ENCODE data around the gene VAV1. TPM values are rescaled to one million over a fixed set of nuclear protein-coding genes. Genes with fewer than 3 reads are reported as not detected.

The VAV1 gene
- total and polyA plus RNA-seq, 2 of the 13 experiments (the other 11 are each of a cell fraction or from before 2014, with no cell fraction given): not detected

DNA sequence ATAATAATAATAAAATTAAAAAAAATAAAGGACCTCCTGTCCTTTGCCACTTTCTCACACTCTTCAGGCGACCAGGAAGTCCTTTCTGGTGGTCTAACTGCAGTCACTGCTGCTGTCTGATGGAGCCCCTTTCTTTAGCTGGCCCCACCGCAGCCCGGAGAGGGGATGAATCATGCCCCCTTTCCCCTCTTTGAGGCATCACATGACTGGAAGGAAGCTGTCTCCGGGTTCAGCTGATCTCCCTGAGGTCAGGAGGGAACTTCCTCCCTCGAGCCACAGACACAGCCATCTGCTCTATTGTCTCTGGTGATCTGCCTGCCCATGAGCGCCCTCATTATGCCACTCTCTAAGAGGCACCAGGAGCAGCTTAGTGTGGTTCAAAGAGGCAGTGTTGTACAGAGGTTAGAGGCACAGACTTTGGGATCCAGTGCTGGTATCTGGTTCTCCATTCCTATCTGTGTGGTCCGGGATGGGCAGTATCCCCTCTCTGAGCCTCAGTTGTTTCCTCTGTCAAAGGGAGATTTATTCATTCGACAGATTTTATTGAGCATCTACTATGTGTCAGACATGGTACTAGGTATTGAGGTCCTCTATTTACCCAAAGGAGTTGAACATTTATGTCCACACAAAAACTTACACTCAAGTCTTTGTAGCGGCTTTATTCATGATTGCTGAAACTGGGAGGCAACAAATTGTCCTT is 30.0 kb downstream of the VAV1 start (continued):
- TF ChIP-seq MAF1 (CRISPR knock-in tag; IDR thresholded peaks at IDR 0.05; ENCODE audit: borderline replicate concordance): no peak
- TF ChIP-seq KAT2B (IDR thresholded peaks at IDR 0.05; ENCODE audit: borderline replicate concordance, low read depth, low read length): no peak
- TF ChIP-seq, protein P1, sequence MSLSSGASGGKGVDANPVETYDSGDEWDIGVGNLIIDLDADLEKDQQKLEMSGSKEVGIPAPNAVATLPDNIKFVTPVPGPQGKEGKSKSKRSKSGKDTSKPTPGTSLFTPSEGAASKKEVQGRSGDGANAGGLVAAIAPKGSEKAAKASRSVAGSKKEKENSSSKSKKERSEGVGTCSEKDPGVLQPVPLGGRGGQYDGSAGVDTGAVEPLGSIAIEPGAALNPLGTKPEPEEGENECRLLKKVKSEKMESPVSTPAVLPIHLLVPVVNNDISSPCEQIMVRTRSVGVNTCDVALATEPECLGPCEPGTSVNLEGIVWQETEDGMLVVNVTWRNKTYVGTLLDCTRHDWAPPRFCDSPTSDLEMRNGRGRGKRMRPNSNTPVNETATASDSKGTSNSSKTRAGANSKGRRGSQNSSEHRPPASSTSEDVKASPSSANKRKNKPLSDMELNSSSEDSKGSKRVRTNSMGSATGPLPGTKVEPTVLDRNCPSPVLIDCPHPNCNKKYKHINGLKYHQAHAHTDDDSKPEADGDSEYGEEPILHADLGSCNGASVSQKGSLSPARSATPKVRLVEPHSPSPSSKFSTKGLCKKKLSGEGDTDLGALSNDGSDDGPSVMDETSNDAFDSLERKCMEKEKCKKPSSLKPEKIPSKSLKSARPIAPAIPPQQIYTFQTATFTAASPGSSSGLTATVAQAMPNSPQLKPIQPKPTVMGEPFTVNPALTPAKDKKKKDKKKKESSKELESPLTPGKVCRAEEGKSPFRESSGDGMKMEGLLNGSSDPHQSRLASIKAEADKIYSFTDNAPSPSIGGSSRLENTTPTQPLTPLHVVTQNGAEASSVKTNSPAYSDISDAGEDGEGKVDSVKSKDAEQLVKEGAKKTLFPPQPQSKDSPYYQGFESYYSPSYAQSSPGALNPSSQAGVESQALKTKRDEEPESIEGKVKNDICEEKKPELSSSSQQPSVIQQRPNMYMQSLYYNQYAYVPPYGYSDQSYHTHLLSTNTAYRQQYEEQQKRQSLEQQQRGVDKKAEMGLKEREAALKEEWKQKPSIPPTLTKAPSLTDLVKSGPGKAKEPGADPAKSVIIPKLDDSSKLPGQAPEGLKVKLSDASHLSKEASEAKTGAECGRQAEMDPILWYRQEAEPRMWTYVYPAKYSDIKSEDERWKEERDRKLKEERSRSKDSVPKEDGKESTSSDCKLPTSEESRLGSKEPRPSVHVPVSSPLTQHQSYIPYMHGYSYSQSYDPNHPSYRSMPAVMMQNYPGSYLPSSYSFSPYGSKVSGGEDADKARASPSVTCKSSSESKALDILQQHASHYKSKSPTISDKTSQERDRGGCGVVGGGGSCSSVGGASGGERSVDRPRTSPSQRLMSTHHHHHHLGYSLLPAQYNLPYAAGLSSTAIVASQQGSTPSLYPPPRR (CRISPR knock-in tag; IDR thresholded peaks at IDR 0.05; ENCODE audit: borderline replicate concordance): no peak

DNA sequence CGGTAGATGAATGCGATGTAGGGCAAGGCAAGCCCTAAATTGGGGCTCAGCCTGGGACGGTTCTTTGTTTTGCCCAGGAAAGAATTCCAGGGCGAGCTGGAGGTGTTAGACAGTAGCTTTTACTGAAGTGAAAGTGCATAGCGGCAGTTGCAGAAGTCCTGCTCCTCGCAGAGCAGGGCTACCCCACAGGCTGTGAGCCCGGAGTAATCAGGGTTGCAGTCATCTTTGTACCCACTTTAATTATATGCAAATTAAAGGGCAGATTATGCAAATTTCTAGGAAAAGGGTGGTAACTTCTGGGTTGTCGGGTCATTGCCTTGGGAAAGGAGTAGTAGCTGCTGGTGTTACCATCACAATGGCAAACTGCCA is 30.5 kb downstream of the VAV1 start:
- DNase-seq (ENCODE audit: low spot score) (no peak), ATAC-seq (no peak), FAIRE-seq (no peak)
- ChIA-PET POLR2A (no interaction called here), CTCF (ENCODE audit: low intra/inter-chr PET ratio, low total read pairs) (no interaction called here)
- H3K9me3 ChIP-seq (ENCODE audit: low read length): no peaks in the 10 kb centered on the region
- WGBS (ENCODE audit: low lambda C conversion rate): 45% methylated on average over 8 of the region's 8 CpGs
- no peaks in the 10 kb centered on the region for H4K20me1 ChIP-seq (ENCODE audit: insufficient read depth, low read length)
- H2AFZ ChIP-seq (ENCODE audit: low read length): no peak overlapping the region
- peaks cover 0 to 12% of the 10 kb centered on the region in 2 experiments; a peak in 3 of 5 replicates for H3K27me3 ChIP-seq (ENCODE audit: control insufficient read depth in 1 of 2, insufficient read depth in 2 of 2, low read length in 2 of 2)
- H3K36me3 ChIP-seq (replicated peaks in 1 of 2; ENCODE audit: control insufficient read depth in 1 of 2, insufficient read depth in 2 of 2, low read length in 2 of 2): no peaks in the 10 kb centered on the region
- H3K4me3 ChIP-seq (replicated peaks in 1 of 3; ENCODE audit: insufficient read depth in 1 of 3, low read depth in 2 of 3, low read length in 3 of 3): no peak overlapping the region
- H3K79me2 ChIP-seq (ENCODE audit: insufficient read depth, low read length): no peaks in the 10 kb centered on the region
- no peak overlapping the region for H3K9ac ChIP-seq (ENCODE audit: insufficient read depth, low read depth, low read length)
- H3K4me2 ChIP-seq (ENCODE audit: low read depth, low read length): no peak overlapping the region
- H3K27ac ChIP-seq (ENCODE audit: extremely low read length, insufficient read depth, low read length): no peak overlapping the region
- BruUV-seq (replicated peaks): no TSS peak
- intact Hi-C loops (cut with micrococcal nuclease; ENCODE audit: unreplicated experiment) (no loop called here), in situ Hi-C loops (cut with HindIII; ENCODE audit: extremely low pct_ligation_motif_present, low pct_unique_long_range_greater_than_20kb) (no loop called here)
- peaks cover 13% of the 10 kb centered on the region for H3K4me1 ChIP-seq (ENCODE audit: insufficient read depth, low read length)
- TF ChIP-seq ZNF530 (CRISPR knock-in tag; IDR thresholded peaks at IDR 0.05; ENCODE audit: low read depth): no peak
- TF ChIP-seq, protein P2, sequence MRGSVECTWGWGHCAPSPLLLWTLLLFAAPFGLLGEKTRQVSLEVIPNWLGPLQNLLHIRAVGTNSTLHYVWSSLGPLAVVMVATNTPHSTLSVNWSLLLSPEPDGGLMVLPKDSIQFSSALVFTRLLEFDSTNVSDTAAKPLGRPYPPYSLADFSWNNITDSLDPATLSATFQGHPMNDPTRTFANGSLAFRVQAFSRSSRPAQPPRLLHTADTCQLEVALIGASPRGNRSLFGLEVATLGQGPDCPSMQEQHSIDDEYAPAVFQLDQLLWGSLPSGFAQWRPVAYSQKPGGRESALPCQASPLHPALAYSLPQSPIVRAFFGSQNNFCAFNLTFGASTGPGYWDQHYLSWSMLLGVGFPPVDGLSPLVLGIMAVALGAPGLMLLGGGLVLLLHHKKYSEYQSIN (CRISPR knock-in tag; IDR thresholded peaks at IDR 0.05; ENCODE audit: borderline replicate concordance): no peak
- no peak for TF ChIP-seq ZNF614 (CRISPR knock-in tag; IDR thresholded peaks at IDR 0.05; ENCODE audit: borderline replicate concordance)
- no peak for TF ChIP-seq BCL6 (CRISPR knock-in tag; IDR thresholded peaks at IDR 0.05)
- TF ChIP-seq ZNF816 (CRISPR knock-in tag; IDR thresholded peaks at IDR 0.05; ENCODE audit: borderline replicate concordance): no peak
- no peak for TF ChIP-seq MAZ (IDR thresholded peaks at IDR 0.05; ENCODE audit: borderline replicate concordance, low read depth, low read length)
- no peak for TF ChIP-seq MAZ (CRISPR knock-in tag; IDR thresholded peaks at IDR 0.05; ENCODE audit: low read depth)
- no peak for TF ChIP-seq ATRX (CRISPR knock-in tag; IDR thresholded peaks at IDR 0.05; ENCODE audit: borderline replicate concordance)
- TF ChIP-seq NFIC (IDR thresholded peaks at IDR 0.05; ENCODE audit: low read length): no peak
- TF ChIP-seq ZNF180 (CRISPR knock-in tag; IDR thresholded peaks at IDR 0.05; ENCODE audit: borderline replicate concordance, low read depth): no peak
